GM18873 (cell line): Measurements from ENCODE around the gene GALNT15.

Experiments
- ATAC-seq: cut with Tn5 transposase; IDR thresholded peaks from one replicate; pipeline ENCODE4 v1.9.1; 2021; ENCODE audit warnings: mild to moderate bottlenecking, moderate library complexity, moderate number of reproducible peaks; ENCODE audit not compliant: unreplicated experiment, low FRiP score

GALNT15 gene

DNA sequence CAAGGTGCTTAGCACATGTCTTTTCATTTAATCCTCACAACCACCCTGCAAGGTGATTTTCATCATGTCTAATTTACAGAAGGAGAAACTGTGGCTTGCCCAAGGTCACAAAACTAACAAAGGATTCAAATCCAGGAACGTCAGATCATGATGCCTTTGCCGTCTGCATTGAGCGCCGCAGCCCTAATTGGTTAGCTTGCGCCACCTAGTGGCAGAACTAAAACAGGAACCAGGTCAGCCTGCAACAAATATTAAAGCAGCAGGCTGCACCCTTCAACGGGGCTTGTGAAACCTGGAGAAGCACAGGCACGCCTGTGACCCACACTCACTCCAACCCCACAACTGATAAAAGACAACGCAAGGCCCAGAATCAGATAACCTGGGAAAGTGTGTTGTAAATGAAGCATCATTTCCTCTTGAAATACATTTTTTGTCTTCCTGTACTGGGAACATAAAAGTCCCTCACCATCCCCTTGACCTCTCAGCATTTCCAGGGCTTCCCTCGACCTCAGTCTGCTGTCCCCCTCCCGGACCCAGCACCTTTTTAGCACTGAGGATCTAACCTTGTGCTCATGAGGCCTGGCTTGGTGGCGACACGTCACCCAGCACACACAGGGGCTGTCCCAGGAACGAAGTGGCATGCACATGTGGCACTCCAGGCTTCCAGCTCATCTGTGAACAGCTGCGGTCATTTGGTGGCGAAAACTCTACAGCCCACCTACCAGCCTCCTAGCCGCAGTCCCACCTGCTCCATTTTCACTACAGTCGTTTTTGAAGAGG lies 73.0 kb downstream of the GALNT15 start:
- peak; percentile 66 for ATAC-seq

DNA sequence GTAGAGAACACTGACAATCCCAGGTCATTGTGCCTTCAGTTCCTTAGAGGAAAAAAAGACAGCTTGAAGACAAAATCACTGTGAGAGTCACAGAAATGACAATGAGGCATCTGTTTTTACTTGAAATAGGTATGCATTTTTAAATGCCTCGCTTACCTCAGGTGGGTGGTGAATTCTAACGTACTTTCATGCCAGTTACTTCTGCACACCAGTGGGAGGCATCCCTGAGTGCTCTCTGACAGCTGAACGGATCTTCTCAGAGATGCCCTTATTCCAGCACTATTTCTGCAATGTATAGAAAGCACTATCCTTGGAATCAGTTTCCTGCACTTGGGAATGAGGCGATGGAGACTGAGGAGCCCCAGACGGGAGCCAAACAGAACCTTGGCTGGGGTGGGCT lies 74.1 kb downstream of the GALNT15 start:
- no peak for ATAC-seq

DNA sequence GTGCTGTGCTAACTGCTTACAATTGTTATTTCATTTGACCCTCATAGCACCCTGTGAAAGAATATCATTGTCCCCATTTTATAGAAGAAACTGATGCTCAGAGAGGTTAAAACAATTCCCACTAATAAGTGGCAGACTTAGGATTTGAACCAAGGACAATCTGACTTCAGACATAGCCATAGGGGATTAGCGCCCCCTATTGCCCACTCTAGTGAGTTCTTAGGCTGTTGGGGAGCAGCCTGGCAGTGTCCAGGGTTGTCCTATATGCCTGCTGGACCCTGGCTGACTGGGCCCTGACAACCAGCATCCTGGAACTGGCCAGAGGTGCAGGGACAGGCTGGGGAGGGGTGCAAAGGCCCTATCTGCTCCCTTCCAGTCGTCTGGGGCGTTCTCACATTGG lies 74.9 kb downstream of the GALNT15 start:
- ATAC-seq, result no peak

DNA sequence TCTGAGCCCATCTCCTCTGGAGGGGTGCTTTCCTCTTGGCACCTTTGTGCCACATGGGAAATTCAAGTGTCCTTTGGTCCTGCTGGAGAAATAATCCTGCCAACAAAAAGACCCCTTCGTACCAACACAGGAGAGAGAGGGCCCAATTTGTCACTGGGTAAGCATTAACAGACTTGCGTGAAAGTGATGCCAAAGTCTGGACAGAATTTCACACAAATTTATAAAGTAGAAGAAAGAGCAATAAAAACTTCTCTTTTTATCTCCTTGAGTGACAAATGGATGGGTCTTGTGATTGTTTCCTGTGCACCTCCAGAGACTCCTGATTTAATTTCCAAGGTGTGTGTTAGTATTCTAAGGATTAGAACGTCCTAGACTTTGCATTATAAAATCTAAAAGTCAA lies 75.4 kb downstream of the GALNT15 start:
- ATAC-seq, result no peak

DNA sequence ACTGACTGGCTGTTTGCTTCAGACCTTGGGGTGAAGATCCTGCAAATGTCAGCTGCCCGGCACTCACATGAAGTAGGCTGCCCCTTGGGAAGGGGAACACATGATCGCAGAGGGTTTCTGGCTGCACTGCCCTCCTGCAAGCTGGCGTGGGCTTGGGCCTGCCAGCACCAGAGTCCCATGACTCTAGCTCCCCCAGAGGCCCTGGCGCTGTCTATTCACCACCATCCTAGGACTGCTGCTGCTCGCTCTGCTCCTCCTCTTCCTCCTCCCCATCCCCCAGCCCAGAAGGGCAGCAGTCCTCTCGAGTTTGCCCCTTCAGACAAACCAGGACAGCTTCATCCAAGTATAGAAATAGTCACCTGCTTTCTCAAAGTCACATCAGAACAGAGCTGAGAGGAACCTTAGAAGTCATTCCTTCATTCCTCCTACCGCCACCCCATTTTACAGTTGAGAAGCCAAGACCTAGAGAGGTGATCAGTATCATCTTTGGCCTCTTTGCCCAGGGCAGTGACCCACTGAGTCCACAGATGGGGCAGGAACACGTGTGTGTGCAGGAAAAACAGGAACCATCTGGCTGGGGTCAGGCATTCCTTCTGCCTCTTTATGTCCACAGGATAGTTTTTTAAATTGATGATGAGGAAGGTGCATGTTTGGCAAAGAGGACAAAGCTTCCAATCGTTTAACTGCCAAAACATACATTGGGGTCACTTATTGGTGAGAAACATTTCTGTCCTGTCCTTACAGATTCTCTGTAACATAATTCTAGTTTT lies 77.0 kb downstream of the GALNT15 start:
- ATAC-seq, result no peak

DNA sequence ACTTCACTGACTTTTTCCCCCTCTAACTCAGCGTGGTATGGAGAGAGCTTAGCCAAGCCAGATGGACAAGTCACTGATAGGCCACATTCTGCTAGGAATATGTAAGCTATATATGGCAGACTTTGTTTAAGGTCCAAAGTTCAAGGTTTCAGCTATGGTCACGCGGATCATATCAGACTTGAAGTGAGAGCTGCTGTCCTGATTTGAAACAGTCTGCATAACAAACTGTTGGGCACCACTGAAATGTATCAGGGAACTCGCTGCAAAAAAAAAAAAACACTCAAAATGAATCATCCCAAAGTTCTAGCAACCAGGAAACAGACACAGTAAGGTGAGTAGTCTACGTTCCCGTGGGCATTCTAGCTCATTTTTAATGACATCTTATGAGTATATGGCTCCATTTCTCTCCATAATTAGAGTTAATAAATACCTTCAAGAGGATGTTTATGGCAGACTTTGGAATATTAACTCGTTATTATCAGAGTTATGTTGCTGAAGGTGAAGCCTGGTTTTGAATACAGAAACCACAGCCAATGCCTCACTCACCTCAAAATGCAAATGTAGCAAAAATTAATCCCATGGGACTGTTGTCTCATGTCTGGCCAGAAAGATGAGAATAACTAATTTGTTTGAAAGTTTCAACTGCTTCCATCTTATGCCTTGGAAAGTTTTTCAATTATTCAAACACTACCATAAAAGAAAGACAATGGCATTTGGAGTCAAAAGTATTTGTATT lies 77.9 kb downstream of the GALNT15 start:
- ATAC-seq, result no peak

DNA sequence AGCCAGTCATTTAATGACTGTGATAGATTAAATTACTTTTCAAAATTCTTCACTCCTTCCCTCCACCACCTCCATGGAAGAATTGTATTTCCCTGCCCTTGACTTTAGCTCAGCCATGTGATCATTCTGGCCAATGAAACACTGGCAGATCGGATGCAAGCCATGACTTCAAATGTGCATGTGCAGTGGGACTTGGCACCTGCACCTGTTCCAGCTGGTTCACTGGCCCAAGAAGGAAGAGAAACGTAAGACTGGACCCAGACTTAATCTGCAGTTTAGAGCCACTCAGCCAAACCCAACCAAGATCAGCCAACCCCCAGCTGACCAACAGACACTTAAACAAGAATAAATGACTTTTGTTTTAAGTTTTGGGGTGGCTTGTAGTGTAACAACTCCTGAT lies 78.5 kb downstream of the GALNT15 start:
- no peak for ATAC-seq

DNA sequence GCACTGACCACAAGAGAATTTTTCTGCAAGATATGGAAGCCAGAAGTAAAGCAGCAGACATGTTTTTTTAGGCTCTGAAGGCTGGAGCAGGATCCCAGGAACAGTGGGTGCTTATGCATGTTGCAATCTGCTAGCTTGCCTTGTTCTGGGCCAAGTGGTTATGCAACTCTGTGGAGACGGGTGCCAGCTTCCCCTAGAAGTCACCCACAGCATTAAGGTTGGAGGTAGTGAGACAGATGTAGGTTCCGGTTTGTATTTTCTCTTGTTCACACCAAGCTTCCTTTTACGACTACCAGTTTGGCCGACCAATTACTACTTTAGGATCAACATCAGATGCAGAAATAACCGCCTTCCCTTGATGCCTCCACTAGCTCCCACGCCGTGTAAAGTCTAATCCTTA lies 79.1 kb downstream of the GALNT15 start:
- no peak for ATAC-seq

DNA sequence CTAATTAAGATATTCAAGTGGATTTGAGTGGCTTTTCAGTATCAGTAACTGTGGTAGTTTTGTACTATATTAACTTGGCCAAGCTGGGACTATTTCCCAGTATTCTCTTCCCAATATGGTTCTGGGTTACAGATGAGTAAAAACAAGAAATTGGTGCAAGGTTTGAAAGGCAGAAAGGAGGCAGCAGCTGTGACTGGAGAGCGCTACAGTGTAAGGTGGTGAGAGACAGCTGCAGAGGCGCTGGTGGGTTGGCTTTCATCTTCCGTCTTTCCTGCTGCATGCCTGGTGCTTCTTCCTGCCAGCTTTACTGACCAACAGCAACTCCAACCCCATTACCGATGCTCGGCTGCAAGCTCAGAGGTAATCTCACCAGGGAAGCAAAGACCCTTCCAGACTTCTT lies 80.4 kb downstream of the GALNT15 start:
- no peak for ATAC-seq

DNA sequence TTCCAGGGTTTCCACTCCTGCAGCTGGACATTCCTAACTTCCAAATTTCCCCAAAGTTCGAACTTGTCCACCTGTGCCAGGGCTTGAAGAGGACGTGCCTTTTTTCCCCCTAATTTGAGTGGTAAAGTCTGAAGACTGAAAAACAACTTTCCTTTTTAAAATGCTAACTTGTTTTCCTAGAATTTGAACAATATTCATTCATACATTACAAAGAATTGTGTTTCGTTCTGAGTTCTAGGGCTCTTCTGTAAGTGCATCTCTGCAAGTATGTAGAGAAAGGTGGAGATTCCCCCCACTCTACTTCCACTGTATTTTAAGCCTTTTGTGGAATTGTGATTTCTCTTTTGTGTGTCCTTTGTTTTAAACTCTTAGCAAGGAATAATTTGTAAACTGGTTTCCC lies 80.8 kb downstream of the GALNT15 start:
- ATAC-seq, result no peak

DNA sequence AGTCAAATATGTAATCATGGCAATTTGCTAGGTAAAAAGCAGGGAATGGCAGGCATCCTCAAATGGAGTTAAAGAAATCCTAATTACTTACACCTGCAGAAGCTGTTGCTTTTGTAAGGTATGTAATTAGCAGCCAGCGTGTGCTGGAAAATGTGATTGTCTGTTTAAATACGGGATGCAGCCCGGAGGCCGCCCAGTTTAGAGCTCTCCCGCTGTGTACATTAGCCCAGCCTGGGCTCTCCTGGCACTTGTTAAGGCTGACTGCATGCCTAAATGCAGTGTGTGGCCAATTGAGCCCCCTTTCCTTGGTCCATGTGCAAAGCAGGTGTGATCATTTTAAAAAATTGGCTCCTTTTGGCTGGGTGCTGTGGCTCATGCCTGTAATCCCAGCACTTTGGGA lies 81.2 kb downstream of the GALNT15 start:
- no peak for ATAC-seq

DNA sequence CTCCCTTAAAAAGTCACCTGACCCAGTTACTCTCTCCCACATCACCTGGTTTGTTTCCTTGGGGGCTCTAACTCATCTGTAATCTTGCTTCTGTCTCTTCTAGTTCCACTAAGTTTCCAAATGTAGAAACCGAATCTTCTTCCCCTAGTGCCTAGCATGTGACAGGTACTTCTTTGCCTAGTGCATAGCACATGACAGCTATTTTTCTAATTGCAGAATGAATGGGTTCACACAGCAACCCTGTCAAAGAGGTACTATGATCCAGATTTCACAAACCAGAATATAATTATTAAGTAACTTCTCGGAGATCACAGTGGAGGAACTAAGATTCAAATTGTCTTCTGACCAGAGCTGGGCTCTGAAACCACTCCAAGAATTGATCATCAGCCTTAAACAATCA lies 82.8 kb downstream of the GALNT15 start:
- no peak for ATAC-seq

DNA sequence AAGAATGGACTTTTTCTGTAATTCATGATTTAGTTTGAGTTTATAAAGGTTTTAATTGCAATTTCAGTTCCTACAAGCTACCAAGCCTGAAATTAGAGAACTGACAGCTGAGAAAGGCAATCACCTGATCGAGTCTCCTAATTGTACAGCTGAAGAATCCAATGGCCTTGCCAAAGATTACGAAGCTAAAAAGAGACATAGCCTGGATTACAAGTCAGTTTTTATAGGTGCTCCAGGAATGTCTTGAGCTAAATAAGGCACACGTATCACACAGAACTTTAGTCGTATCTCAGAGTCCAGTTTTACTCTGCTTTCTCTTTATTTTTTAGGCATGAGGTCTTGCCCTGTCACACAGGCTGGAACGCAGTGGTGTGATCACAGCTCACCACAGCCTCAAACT lies 83.7 kb downstream of the GALNT15 start:
- ATAC-seq, result no peak

DNA sequence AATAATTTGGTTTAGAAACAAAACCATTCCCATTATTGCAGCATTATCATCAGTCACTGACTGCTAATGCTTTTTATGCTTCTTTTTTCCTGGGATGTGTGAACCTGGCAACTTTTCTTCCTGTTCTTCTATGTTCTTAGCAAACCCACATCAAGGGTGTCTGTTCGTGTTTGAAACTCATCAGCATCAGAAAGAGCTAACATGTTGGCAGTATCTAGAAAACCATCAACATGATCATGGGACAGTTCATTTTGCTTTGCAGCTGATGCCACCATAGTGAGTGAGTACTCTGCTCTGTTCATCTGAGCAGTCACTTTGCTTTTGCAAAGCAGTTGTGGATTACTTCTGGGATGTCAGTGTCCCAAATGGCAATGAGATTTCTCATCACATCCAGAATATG lies 84.4 kb downstream of the GALNT15 start:
- ATAC-seq, result no peak

DNA sequence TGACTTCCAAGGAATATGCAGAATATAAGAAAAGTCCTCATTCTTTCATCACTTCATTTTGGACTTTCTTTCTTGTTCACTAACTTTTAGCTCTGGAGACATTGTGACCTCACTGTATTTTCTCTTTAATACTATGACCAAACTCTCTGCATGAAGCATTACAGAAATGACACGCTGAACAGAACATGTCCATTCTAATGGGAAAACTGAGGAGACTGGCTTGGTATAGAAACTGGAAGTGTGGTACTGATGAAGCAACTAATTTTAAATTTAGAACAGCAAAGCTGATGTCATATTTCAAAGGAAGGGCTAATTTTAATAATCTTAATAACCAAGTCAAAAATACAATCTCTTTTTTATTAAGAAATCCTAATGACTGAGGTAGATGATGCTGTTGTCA lies 85.6 kb downstream of the GALNT15 start:
- ATAC-seq, result no peak

DNA sequence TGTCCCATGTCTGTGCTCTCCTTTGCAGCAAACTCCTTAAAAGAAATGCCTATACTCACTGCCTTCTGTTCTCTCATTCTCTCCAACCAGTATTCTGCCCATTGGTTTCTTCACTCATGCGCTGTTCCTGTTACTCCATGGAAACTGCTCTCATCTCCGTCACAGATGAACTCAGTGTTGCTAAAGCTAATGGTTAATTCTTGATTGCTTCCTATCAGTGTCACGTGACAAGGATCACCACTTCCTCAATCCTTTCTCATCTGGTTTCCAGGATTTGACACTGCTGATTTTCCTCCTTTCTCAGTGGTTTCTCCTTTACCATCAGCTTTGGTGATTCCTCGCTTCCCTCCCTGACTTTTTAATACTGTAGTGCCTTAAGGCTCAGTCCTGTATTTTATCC lies 87.7 kb downstream of the GALNT15 start:
- no peak for ATAC-seq

DNA sequence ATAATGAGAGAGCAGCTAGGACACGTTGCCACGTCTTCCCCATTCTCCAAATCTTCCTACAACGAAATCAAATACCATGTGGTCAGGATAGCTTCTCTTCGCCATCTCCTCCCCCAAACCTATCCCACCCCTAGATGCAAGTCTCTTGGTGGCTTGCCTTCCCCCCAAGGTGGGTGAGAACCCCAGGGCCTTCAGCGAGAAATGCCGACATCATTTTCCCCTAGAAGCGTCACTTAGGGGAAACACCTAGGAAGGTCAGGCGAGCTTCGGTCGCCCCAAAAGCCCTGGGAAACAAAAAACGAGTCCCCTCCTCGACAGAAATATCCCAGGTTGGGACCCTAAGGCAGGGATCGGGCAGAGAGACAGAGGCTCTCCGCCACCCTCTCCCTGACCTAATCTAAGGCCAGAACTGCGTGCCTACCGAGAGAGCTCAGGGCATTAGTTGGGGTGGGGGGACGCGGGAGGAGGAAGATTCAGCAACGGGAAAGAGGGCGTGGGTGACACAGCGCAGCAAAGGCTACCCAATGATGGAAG lies 89.8 kb downstream of the GALNT15 start:
- no peak for ATAC-seq

DNA sequence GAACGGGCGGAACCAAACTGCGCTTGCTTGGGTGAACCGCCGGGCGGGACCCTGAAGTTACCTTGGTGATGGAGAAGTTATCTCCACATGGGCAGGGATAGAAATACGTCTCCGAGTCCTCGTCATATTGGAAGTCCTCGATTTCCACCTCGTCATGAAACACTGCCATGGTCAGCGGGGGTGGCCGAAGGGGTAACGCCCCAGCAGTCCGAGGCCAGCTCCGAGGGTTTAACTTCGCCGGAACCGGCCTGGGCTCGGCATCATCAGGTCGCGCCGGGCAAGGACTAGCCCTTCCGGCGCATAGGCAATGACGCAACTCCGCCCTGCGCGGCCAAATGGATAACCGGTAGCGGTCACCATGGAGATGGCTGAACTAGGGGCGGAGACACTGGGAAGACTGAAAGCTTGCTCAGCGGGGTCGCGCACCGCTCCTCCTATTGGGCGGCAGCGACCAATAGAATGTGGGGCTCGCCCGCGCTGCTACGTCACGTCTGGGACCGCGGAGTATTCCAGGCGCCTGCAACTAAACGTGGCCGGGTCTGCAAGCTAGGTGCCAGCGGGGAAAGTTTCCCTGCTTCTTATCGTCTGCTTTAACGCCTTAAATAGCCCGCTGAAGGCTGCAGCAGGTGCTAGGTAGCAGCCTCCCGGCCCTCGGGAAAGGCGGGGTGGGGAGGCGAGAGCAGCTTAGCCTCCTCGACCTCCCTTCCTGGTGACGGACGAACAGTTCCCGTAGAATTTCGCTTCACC lies 90.4 kb downstream of the GALNT15 start, which contains the start of the genes DPH3 and OXNAD1:
Gene DPH3, minus strand, starts transcription at position 236 of the 747 bp plus-strand sequence. Its CDS starts 67 bp downstream, at position 169.
Gene OXNAD1, plus strand, starts transcription at position 505 of the 747 bp plus-strand sequence. CDS start 5,741 bp downstream, outside the sequence.
- peak; percentile 97 for ATAC-seq

DNA sequence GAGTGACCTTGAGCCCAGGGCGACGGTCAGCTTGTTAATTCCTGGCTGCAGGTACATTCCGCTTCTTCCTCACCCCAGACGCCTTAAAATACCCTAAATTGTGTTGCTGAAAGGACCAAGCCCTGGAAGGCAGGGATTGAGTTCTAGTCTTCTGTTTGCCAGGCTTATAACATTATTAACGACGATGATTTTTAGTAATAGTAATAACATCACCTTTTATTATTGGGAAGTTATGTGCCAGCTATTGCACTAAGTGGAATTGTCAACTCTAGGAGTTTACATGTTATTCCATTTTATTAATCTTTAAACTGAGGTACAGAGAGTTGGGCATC lies 90.9 kb downstream of the GALNT15 start:
- no peak for ATAC-seq

DNA sequence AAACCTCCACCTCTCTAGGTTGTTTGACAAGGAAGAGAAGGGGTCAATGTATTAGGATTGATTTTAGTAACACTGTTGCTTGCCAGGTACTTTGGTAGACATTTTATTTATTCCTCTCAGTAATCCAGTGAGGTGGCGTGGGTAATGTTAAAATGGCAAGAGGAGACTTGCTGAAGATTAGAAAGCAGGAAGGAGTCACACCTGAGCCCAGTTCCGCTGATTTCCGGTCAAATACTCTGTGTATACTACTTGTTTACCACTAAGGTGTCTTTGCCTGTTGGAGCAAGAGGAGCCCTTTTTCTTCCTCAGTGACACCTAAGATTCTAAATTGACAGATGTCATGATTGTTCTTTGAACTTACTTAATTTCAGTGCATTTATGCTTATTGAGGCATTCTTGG lies 92.2 kb downstream of the GALNT15 start:
- ATAC-seq, result no peak
